ENCODE results near the gene FOXE1. TPM values are rescaled to one million over a fixed set of nuclear protein-coding genes. Genes with fewer than 3 reads are reported as not detected.

Gene FOXE1
- total RNA-seq, 1 experiment from 2014 or later = not detected

GRCh38 chr9:97858393-97858713 lies 5.3 kb downstream of the FOXE1 start:
- H3K4me3 Mint-ChIP-seq = peak overlapping the region in 1 of 2 experiments; percentile 70; a peak in 3 of 5 replicates

More at GRCh38 chr9:97858393-97858713, 5.3 kb downstream of the FOXE1 start:
- H3T11ph ChIP-seq (ENCODE audit: low read length) = no peak overlapping the region
- H2BK5ac ChIP-seq (ENCODE audit: insufficient read length, low read length) = no peak overlapping the region
- H2BK12ac ChIP-seq (ENCODE audit: insufficient read length, low read depth, low read length) = no peak overlapping the region
- H4K91ac ChIP-seq (ENCODE audit: insufficient read length, low read depth, low read length) = no peak overlapping the region
- no peak overlapping the region for H3K27ac Mint-ChIP-seq
- no peak overlapping the region for H3K23ac ChIP-seq (ENCODE audit: insufficient read length, low read depth, low read length)
- no peaks in the 10 kb centered on the region for H3K79me2 ChIP-seq (ENCODE audit: insufficient read depth, low read length)
- no peak overlapping the region for H2BK15ac ChIP-seq (ENCODE audit: low read depth, low read length)
- peak overlapping the region; percentile 47 for H3K4me2 ChIP-seq (ENCODE audit: insufficient read depth, insufficient read length, low read length)
- H2BK120ac ChIP-seq (ENCODE audit: low read depth, low read length, poor library complexity, severe bottlenecking) = no peak overlapping the region
- no CpG with 5 or more reads among the region's 6 CpGs for whole genome bisulfite sequencing (ENCODE audit: extremely low coverage, insufficient read length, low lambda C conversion rate)
- no peaks in the 10 kb centered on the region for H3K9me3 ChIP-seq (ENCODE audit: control insufficient read depth, low read depth, low read length)
- H3K79me1 ChIP-seq (ENCODE audit: insufficient read depth, low read depth, low read length, poor library complexity, severe bottlenecking) = no peaks in the 10 kb centered on the region
- peaks cover 3% of the 10 kb centered on the region in 2 experiments; a peak in 1 of 5 replicates for H3K9me3 Mint-ChIP-seq
- H2BK20ac ChIP-seq (ENCODE audit: low read depth, low read length, poor library complexity, severe bottlenecking) = no peak overlapping the region
- no peak for DNase-seq
- peaks cover 18 to 26% of the 10 kb centered on the region in 2 experiments for H3K4me1 Mint-ChIP-seq
- no peak overlapping the region for H2AK5ac ChIP-seq (ENCODE audit: insufficient read length, low read length)
- no peak overlapping the region for H2AFZ ChIP-seq (ENCODE audit: low read length)
- no peaks in the 10 kb centered on the region; the same call in 1 of the 2 replicates for H3K4me1 ChIP-seq (ENCODE audit: insufficient read depth, low read length)
- no peak overlapping the region for H3K56ac ChIP-seq (ENCODE audit: insufficient read length, low read depth, low read length)
- H3K9ac ChIP-seq (ENCODE audit: extremely low read depth, insufficient read length, low read length) = no peak overlapping the region
- no peak overlapping the region for H3K27ac ChIP-seq (ENCODE audit: insufficient read length, low read depth, low read length)
- peaks cover 4% of the 10 kb centered on the region for H3K23me2 ChIP-seq (ENCODE audit: insufficient read length, low read depth, low read length, poor library complexity, severe bottlenecking)
- H3K18ac ChIP-seq (ENCODE audit: insufficient read length, low read depth, low read length) = no peak overlapping the region
- TF ChIP-seq CTCF (conservative IDR thresholded peaks at IDR 0.05) = no peak
- H4K5ac ChIP-seq (ENCODE audit: insufficient read length, low read depth, low read length) = no peak overlapping the region
- H4K8ac ChIP-seq (replicated peaks; ENCODE audit: insufficient read length, low read depth, low read length) = no peak overlapping the region
- H3K27me3 ChIP-seq (ENCODE audit: insufficient read depth, low read length) = peaks cover 79% of the 10 kb centered on the region
- peaks cover 94% of the 10 kb centered on the region for H3K27me3 Mint-ChIP-seq (ENCODE audit: low read depth)
- H3K36me3 Mint-ChIP-seq (ENCODE audit: insufficient read depth in 1 of 3, low read depth in 3 of 3) = peaks cover 0 to 1% (median 0%) of the 10 kb centered on the region in 3 experiments; a peak in 3 of 7 replicates
- no peaks in the 10 kb centered on the region for H4K20me1 ChIP-seq (ENCODE audit: control insufficient read depth, insufficient read depth, insufficient read length)
- H3K4ac ChIP-seq (ENCODE audit: low read depth, low read length) = no peak overlapping the region
- no peak overlapping the region; the same call in 1 of the 2 replicates for H3K14ac ChIP-seq (ENCODE audit: insufficient read depth, low read length)
